ENCODE results near the gene APP. TPM values are rescaled to one million over a fixed set of nuclear protein-coding genes. Genes with fewer than 3 reads are reported as not detected.

The APP gene
- total RNA-seq, 3 donors from 2014 or later: 270 to 546 (median 383) TPM

GRCh38 chr21:25898671-25899070 lies 271.9 kb downstream of the APP start:
- intact Hi-C loops (cut with DNase I; ENCODE audit: low total_unique reads): no loop called here
- Histone ChIP-seq H3K36me3 (no peaks in the 10 kb centered on the region), H3K4me3 (no peak overlapping the region), H3K27ac (peak overlapping the region; percentile 50 to 54), H3K9me3 (no peaks in the 10 kb centered on the region), H3K27me3 (no peaks in the 10 kb centered on the region), H3K4me1 (no peaks in the 10 kb centered on the region)
- no peak for DNase-seq (ENCODE audit: low spot score in 2 of 2)
- TF ChIP-seq POLR2A (IDR thresholded peaks at IDR 0.05): no peak
- TF ChIP-seq POLR2AphosphoS5 (IDR thresholded peaks at IDR 0.05): no peak
- no peak for TF ChIP-seq CTCF (IDR thresholded peaks at IDR 0.05)

GRCh38 chr21:25897383-25897782 lies 273.2 kb downstream of the APP start:
- intact Hi-C loops (cut with DNase I; ENCODE audit: low total_unique reads): no loop called here
- TF ChIP-seq CTCF (IDR thresholded peaks at IDR 0.05): no peak
- TF ChIP-seq POLR2AphosphoS5 (IDR thresholded peaks at IDR 0.05): no peak
- TF ChIP-seq POLR2A (IDR thresholded peaks at IDR 0.05): no peak
- Histone ChIP-seq H3K27ac (peak overlapping the region in 1 of 2 donors; percentile 50), H3K27me3 (no peaks in the 10 kb centered on the region), H3K36me3 (no peaks in the 10 kb centered on the region), H3K9me3 (no peaks in the 10 kb centered on the region), H3K4me3 (no peak overlapping the region), H3K4me1 (no peaks in the 10 kb centered on the region)
- DNase-seq (ENCODE audit: low spot score in 2 of 2): no peak

- intact Hi-C loops (cut with DNase I; ENCODE audit: low total_unique reads): no loop called here
- H3K27ac ChIP-seq: no peak overlapping the region
- no peaks in the 10 kb centered on the region for H3K4me1 ChIP-seq
- no peak for TF ChIP-seq POLR2A (IDR thresholded peaks at IDR 0.05)
- TF ChIP-seq POLR2AphosphoS5 (IDR thresholded peaks at IDR 0.05): no peak
- TF ChIP-seq CTCF (IDR thresholded peaks at IDR 0.05): no peak
- H3K4me3 ChIP-seq: no peak overlapping the region
- DNase-seq (ENCODE audit: low spot score in 2 of 2): no peak
- no peaks in the 10 kb centered on the region for H3K27me3 ChIP-seq
- H3K36me3 ChIP-seq: no peaks in the 10 kb centered on the region
- no peaks in the 10 kb centered on the region for H3K9me3 ChIP-seq
These were observed 274.0 kb downstream of the APP start for GRCh38 chr21:25896501-25897056.

GRCh38 chr21:25895565-25896205 lies 274.9 kb downstream of the APP start:
- H3K4me1 ChIP-seq: no peaks in the 10 kb centered on the region
- no peak overlapping the region for H3K27ac ChIP-seq
- peaks cover 5% of the 10 kb centered on the region for H3K36me3 ChIP-seq
- no peak overlapping the region for H3K4me3 ChIP-seq
- no peaks in the 10 kb centered on the region for H3K27me3 ChIP-seq
- intact Hi-C loops (cut with DNase I; ENCODE audit: low total_unique reads): no loop called here
- no peaks in the 10 kb centered on the region for H3K9me3 ChIP-seq
- no peak for TF ChIP-seq POLR2A (IDR thresholded peaks at IDR 0.05)
- TF ChIP-seq CTCF (IDR thresholded peaks at IDR 0.05): peak; percentile 42 to 52 (median 47)
- DNase-seq (ENCODE audit: low spot score in 2 of 2): no peak

GRCh38 chr21:25893191-25893590 lies 277.4 kb downstream of the APP start:
- no peak for DNase-seq (ENCODE audit: low spot score in 2 of 2)
- Histone ChIP-seq H3K4me3 (no peak overlapping the region), H3K4me1 (no peaks in the 10 kb centered on the region), H3K27ac (no peak overlapping the region), H3K36me3 (peaks cover 5% of the 10 kb centered on the region), H3K9me3 (no peaks in the 10 kb centered on the region), H3K27me3 (no peaks in the 10 kb centered on the region)
- intact Hi-C loops (cut with DNase I; ENCODE audit: low total_unique reads): no loop called here
- TF ChIP-seq POLR2AphosphoS5 (IDR thresholded peaks at IDR 0.05): no peak
- no peak for TF ChIP-seq CTCF (IDR thresholded peaks at IDR 0.05)
- no peak for TF ChIP-seq POLR2A (IDR thresholded peaks at IDR 0.05)

Measured in breast epithelium (tissue), 4 donors.